Activated CD8-positive, alpha-beta memory T cell treated with anti-CD3 and anti-CD28 coated beads for 36 hours (primary cell): Measurements from ENCODE around the gene SEMA5A. TPM values are rescaled to one million over a fixed set of nuclear protein-coding genes. Genes with fewer than 3 reads are reported as not detected.

Experiments used
- CTCF ChIA-PET: fragments of 350-600 bp; sonication (Branson Sonifier 250); formaldehyde crosslinking; loops from one replicate; lab custom pipeline; 2021; ENCODE audit warnings: antibody characterized with exemption; lab: Charles Lee
- POLR2A ChIA-PET: fragments of 350-600 bp; sonication (Branson Sonifier 250); formaldehyde crosslinking; loops from one replicate; lab custom pipeline; 2021; ENCODE audit warnings: antibody characterized with exemption; lab: Charles Lee
- total RNA-seq, 2 experiments: library from RNA; stranded (reverse); gene quantifications; one replicate each; pipeline ENCODE4 v1.2.3, GENCODE V29; 2021

Gene SEMA5A
- total RNA-seq, 2 experiments from 2014 or later, result not detected

GRCh38 chr5:9524941-9525340 is 20.9 kb downstream of the SEMA5A start:
- POLR2A ChIA-PET, result no interaction called here
- CTCF ChIA-PET, result no interaction called here

- POLR2A ChIA-PET, result no interaction called here
- CTCF ChIA-PET, result no interaction called here
These were observed 22.6 kb downstream of the SEMA5A start for GRCh38 chr5:9523090-9523823.

DNA sequence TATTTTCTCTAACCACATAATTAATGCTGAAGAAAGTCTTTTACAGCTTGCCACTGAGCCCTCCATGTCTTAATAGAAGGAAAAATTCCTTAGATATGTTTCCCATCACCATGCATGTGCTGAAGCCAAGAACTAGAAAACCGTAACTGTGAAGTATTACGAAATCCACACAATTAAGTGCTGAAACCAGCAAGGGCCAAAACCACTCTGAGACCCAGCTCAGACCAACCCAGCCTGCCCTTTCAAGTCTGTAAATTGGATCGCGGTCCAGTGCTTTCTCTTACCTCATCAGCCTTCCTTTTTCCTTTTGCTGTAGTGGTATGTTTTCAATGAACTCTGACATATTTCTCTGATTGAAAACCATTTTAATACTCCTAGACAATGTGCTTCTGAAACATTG is 26.3 kb downstream of the SEMA5A start:
- ChIA-PET CTCF (no interaction called here), POLR2A (no interaction called here)

GRCh38 chr5:9516591-9516990 is 29.3 kb downstream of the SEMA5A start:
- POLR2A ChIA-PET, result no interaction called here

DNA sequence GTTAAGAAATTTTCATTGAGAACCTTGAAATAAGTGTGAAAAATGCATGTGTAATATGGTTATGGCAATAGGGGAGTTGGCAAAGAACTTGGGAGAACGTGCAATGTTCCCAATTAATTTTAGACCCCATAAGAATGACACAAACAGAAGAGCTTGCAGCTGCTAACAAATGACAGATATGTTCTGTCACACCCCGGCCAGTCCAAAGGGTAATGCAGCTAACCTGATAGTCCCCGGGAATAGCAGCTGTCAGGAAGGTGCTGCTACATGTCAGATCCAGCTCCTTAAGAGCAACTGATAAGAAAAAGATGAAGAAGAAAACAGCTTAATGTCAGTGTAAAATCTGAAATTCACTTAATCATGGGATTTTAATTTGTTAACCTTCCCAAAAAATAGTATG is 30.4 kb downstream of the SEMA5A start:
- ChIA-PET CTCF (no interaction called here), POLR2A (no interaction called here)

More at GRCh38 chr5:9516591-9516990, 29.3 kb downstream of the SEMA5A start:
- CTCF ChIA-PET, result no interaction called here

GRCh38 chr5:9514968-9515367 is 30.9 kb downstream of the SEMA5A start:
- POLR2A ChIA-PET, result no interaction called here

GRCh38 chr5:9513827-9514226 is 32.0 kb downstream of the SEMA5A start:
- ChIA-PET CTCF (no interaction called here), POLR2A (no interaction called here)

More at GRCh38 chr5:9514968-9515367, 30.9 kb downstream of the SEMA5A start:
- CTCF ChIA-PET, result no interaction called here

DNA sequence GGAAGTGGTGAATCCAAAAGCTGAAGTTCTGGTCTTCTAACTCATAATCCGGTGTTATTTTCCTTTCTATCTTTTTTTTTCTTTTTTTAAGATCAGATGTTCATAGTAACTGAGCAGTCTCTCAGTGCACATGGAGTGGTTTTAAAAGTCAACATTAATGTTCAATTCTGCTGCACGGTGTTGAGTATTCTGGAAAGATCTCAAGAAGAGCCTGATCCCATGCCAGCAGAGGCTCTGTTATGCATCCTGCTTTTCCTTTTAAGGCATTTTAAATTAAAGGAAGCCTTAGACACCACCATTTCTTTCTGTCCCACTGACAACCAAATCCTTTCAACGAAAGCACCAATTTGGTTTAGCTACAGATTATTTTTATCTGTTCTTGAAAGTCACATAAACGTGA is 33.4 kb downstream of the SEMA5A start:
- CTCF ChIA-PET, result no interaction called here
- POLR2A ChIA-PET, result no interaction called here

- ChIA-PET CTCF (no interaction called here), POLR2A (interaction anchor here (0.6 kb wide), 1 partner anchor 827 kb away, joined by 3 read pairs; no protein-coding TSS in a partner anchor)
These were observed 37.9 kb downstream of the SEMA5A start for GRCh38 chr5:9507974-9508373.

DNA sequence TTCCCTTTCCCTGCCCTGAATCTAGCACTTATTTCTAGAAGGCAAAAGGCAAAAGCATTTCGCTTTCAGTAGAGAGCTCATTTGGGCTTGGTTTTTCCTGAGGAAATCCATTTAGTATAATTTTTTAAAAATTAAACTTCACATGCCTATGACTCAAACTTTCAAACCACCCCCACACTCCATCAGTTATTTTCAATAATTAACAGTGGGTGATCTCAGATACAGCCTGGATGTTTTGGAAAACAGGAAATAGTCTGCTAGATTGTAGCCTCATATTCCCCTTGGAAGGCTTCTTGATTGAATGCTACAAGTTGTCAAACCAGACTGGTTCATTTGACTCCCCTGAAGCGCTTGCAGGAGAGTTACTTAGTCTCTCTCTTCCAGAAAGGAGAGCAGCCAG is 40.6 kb downstream of the SEMA5A start:
- ChIA-PET POLR2A (no interaction called here), CTCF (no interaction called here)

- POLR2A ChIA-PET, result interaction anchor here (0.6 kb wide), 1 partner anchor 145 kb away, joined by 7 read pairs; no protein-coding TSS in a partner anchor
- CTCF ChIA-PET, result no interaction called here
These were observed 43.0 kb downstream of the SEMA5A start for GRCh38 chr5:9502864-9503263.

DNA sequence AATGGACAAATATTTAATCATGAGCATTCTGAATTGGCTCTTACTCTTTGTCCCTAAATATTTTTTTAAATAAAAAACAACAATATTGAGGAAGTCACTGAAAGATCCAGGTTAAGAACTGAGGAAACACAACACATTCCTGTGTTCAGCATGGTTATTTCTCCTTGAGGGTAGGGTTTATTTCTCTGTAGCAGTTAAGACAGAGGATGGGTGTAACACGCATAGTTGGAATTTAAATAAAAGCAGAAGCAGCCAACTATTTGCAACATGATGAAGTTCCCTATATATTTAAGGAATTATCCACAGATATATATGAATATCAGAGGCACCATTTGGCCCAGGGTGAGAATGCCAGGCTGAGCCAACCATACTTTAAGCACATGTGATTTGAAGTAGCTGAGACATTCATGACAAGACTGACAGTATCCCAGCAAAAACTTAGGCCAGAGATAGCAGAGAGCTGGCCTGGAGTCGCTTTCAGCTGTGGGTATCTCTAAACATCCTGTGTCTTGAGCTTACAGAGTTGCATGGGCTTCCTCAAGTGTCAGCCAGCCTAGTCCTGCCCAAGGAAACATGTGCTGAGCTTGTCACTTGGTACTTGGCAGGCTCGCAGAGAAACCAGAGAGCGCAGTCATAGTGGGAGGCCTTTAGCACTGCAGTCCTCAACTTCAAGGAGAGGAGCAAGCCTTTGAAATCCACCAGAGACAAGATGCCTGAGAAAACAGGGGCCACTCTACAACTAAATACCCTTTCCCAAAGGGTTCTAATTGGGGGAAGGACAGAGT is 43.6 kb downstream of the SEMA5A start:
- CTCF ChIA-PET, result no interaction called here
- POLR2A ChIA-PET, result interaction anchor here (0.6 kb wide), 1 partner anchor 144 kb away, joined by 7 read pairs; no protein-coding TSS in a partner anchor

GRCh38 chr5:9500625-9501024 is 45.2 kb downstream of the SEMA5A start:
- ChIA-PET POLR2A (no interaction called here), CTCF (no interaction called here)

GRCh38 chr5:9500193-9500592 is 45.7 kb downstream of the SEMA5A start:
- POLR2A ChIA-PET, result no interaction called here
- CTCF ChIA-PET, result no interaction called here

GRCh38 chr5:9499498-9499876 is 46.4 kb downstream of the SEMA5A start:
- ChIA-PET CTCF (no interaction called here), POLR2A (no interaction called here)

DNA sequence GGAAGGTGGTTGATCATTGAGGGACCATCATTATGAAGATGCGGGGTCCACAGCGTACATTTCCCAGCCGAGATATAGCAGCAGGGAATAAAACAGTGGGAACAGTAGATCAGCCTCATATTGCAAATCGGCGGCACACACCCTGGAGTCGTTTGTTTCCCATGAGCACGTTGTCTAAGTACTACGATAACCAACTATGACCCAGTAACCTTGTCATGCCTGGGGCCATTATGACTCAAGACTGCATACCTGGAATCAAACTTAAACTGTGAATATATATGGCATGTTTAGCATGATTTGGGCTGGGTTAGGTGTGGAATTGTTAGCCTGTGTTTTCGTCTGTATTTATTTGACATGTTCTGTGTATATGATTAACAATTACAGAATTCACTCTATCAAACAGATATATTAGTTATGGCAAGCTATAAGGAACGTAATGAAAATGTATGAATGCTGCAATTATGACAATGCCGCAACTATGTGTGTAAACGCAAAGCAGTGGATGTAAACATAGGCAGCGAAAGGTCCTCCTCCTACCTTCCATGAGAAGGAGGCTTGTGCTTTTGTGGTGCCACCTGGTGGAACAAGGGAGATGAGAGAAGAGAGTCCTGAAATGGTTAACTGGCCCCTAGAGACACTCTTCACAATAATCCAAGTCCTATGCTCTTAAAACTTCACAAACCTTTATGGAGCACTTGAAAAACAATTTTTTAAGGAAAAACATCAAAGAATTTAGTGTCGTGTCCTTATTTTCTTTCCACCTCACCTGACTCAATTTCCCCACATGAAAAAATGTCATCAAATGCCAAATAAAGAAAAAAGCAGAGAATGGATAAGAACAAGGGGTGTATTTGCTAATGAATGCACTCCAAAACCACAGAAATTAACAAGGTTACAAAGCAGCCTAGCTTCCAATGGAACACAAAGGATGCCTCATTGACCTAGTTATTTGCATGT is 47.1 kb downstream of the SEMA5A start:
- ChIA-PET POLR2A (no interaction called here), CTCF (no interaction called here)

GRCh38 chr5:9497347-9497746 is 48.5 kb downstream of the SEMA5A start:
- ChIA-PET CTCF (no interaction called here), POLR2A (no interaction called here)

DNA sequence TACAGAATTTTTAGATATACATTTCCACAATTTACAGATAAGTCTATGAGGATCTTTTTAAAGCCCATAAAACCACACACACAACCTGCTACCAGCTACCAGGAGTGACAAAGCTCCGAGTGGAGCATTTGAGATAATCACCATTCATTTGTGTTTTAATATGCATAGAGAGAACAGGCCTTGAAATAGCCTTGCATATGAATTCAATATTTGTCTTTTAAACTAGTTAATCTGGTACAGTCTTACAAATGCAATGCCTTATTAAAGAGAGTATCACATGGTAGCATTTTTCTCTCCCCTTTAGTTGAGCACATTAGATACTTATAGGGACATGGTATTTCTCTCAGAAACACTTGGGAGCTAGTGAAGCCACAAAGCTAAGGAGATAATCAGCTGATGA is 49.1 kb downstream of the SEMA5A start:
- CTCF ChIA-PET, result no interaction called here
- POLR2A ChIA-PET, result no interaction called here

DNA sequence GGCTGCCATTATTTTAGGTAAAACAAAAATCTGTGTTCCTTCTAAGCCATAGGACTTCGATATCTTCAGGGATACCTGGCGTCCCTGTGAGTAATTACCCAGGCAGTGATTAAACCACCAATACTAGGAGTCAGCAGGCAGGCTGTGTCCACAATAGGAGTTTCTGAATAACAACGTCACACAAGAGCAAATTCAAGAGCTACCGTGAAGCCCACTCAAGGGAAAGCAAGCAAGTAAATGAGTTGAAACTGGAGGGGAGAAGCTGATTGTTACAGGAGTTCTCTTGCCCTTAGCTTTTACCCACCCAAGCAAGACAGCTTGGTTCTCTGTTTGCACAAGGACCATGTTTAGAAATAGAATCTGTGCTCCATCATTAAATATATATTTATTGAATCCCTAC is 50.8 kb downstream of the SEMA5A start:
- CTCF ChIA-PET, result no interaction called here
- POLR2A ChIA-PET, result no interaction called here

DNA sequence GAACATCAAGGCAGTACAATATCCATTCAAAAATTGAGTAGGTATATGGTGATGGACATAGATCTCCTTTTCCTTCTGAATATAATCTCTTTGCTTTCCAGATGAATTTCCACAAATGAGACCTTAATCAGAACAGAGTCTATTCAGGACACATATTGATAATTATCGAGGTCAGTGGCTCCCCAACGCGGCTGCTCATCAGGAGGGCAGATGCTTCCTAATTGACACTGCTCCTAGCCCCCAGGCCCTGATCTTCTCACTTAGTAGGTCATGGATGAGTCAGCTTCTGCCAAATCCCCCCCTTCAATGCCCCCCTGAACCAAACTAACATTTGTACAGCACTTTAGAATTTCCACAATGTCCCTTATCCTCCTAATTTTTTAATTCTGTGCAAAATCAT is 51.6 kb downstream of the SEMA5A start:
- ChIA-PET POLR2A (no interaction called here), CTCF (no interaction called here)
